HG02610 (cell line): Measurements from ENCODE around the gene CRYZL1.
A peak's percentile ranks its signal among the peaks of the same experiment; 100 is the strongest.
"Not testable (repeated sequence)": the region's sequence is repeated elsewhere in the genome, so short reads cannot be mapped to it uniquely, and the experiment has no call there.

ENCODE experiments used
- ATAC-seq: cut with Tn5 transposase; IDR thresholded peaks from one replicate; pipeline ENCODE4 v1.9.1; 2021; ENCODE audit warnings: mild to moderate bottlenecking, moderate library complexity; ENCODE audit not compliant: unreplicated experiment

The CRYZL1 gene

DNA sequence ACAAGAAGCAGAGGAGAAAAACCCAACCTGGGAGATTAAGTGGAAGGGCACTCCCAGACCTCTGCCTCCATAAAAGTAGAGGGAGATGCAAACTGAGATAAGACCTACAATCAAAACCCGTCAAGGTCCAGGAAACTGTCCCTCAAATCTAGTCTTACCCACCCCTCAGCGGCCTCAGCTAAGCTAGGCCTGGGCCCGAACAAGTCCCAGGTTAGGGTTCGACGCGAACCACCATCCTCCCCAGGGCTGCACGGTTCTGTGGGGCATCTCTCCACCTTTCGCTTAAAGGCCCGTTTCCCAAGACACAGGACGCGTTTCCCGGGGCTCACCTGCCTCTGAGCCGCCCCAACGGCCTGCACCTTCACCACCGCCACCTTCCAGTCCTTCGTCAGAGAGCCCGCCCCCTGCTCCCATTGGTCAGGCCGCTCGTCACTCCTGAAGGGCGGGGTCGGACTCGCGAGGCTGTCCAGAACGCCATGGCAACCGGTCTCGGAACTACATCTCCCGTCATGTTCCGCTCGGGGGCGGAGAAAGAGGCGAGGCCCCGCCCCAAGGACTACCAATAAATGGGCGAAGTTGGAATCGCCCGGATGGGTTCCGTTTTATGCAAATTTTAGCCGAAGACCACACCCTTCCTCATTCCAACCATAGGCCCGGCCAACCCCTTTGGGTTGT lies at the start of gene CRYZL1:
CRYZL1 (minus strand) TSS at position 390 of the 675 bp plus-strand sequence. CDS start 10,190 bp downstream, outside the sequence.
- ATAC-seq: peak; percentile 88

DNA sequence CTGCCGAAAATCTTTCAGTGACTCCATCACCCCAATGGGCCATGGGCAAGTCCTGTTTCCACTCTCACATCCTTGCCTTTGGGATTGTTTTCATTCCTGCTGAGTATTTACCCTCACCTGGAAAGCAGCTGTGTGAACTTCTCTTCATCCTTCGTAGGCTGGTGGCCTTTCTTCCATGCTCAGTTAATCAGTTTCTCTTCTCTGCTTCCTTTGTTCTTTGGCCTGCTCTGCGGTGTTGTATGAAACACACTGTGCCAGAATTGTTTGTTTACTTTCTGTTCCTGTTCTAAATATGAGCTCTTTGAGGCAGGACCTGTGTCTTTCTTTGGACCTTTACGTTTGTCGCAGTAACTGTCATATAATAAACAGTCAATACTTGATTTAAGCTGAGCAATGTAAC lies 49.3 kb upstream of the CRYZL1 start:
- no peak for ATAC-seq

DNA sequence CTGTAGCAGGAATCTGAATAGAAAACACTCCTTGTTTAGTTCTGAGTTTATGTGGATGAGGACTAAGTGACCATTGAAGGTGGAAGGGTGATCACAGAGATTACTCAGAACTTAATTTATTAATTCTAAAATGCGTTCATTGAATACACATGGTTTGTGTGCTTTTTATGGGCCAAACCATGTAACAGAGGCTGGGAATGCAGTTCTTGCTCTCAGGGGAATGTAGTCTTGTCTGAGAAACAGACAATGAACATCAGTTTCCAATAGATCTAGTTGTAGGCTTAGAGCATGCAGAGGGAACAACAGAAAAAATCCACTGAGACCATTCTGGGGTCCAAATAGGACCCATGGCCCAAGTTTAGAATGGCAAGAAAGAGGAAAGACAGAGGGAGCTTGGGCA lies 46.8 kb upstream of the CRYZL1 start:
- ATAC-seq: no peak

DNA sequence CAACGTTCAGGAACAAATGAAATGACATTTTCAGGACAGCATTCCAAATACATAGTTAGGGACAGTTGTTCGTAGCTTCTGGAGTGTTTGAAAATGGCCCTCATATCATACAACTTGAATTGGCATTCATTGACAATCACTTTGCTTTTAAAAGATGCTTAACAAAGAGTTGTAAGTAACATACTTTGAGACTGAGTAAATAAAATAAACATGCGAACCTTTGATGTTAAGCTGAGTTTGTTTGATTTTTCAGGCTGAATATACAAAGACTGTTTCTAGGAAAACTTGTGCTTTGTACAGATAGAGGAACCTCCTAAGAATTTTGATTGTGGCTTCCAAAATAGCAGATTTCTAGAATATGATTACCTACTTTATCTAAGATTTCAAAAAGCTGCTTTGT lies 46.1 kb upstream of the CRYZL1 start:
- no peak for ATAC-seq

DNA sequence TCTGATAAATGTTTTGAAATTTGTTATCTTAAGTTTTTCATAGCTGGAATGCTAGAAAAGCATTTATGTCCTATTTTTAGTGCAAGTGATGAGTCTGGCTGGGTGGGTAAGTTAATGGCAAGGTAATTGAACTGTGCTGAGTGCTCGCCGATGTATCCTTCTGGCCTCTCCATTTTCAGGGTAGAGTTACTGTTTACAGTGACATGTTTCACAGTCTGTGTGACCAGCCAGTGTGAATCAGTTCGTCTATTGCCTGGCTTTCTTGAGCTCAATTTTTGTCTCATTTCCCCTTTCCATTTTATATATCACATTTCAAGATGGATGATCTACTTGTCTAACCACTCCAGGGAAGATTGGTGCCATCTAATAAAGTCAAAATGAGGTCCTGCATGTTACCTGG lies 44.8 kb upstream of the CRYZL1 start:
- ATAC-seq: no peak

DNA sequence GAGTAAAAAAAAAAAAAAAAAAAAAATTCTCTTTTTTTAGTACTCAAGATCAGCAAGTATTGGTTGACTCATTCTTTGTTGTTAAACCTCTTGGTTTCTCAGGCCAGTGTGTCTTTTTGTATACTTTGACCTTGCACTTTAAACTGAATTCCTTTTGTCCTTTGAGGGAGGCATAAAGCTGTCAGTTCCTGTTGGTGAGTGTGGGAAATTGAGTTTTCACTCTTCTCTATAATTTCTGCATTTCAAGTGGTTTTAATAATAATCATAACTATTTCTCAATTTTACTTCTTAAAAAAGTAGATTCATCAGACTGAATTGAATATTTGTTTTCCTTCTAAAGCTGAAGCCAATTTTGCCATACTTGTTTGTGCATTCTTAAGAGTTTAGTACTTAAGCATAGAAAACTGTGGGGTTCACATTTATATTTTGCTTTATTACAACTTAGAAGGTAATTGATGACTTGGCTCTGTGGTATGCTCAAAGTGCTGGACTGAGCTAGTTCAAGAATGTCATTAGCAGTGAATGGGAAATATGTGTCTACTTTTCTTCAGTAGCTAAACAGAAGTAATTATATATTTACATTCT lies 44.2 kb upstream of the CRYZL1 start:
- no peak for ATAC-seq

DNA sequence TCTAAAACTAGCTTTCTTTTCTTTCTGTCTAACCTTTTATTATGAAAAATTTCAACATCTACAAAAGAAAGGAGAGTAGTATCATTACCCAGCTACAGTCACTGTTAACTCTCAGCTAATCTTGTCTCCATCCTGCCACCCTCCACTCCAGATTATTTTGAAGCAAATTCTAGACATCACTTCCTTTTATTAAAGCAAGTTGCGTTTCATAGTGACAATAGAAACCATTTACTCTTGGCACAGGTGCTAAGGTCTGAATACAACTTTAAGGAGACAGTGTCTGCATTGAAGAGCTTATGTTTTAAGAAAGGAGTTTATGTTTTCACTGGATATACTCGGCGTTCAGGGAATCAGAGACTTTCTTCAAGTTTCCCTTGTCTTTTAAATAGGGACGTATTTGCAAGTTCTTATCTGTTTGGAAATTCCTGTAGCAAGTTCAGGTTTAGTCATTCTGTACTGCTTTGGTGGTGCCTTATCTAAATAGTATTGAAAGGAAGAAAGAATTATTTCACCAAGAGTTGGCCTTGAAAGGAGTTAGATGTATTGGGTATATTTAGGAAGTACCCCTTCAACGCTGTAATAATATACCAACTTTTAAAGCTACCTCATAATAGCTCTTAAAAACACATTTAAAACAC lies 43.5 kb upstream of the CRYZL1 start:
- no peak for ATAC-seq

DNA sequence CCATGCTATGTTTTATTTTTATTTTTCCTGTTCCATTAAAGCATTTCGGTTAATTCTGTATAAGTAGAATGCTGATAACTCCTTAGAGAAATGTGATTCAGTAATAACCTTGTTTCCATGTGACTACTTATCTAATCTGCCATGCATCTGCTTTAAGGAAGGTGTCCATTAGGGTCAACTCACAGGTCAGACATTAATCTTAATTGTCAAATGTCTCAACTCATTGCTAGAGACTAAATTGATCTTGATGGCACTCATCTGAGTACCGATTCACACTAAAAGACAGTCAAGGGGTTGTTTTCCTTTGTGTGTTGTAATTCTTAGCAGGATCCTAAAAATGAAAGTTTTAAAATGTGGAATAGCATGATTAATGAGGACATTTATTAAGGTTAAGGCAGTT lies 42.5 kb upstream of the CRYZL1 start:
- ATAC-seq: no peak

DNA sequence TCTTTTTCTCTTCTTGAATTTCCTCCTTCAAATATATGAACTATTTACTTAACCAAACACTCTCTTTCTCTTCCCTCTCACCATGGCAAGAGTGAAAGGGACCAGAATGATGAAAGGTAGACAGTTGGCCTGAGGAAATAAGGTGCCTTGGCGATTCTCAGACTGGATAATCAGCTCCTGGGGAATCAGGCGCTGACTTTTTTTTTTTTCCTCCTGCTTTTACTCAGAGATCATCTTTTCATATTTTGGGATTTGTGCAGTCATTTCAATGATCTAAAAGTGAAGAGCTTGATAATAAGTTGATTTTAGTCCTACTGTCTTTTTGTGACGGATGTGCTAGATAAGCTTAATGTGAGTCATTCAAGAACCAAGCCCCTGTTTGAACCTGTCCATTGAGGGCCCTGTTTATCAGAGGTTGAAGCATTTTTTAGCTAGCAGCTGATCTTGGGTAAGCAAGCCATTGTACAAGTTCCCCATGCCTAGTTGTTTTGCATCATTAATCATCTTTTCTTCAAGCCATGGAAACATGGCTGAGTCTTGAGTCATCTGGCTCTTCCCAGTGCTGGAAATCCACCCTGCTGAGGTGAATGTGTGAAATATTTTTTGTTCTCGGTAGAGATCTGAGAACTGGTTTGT lies 41.6 kb upstream of the CRYZL1 start:
- ATAC-seq: no peak

DNA sequence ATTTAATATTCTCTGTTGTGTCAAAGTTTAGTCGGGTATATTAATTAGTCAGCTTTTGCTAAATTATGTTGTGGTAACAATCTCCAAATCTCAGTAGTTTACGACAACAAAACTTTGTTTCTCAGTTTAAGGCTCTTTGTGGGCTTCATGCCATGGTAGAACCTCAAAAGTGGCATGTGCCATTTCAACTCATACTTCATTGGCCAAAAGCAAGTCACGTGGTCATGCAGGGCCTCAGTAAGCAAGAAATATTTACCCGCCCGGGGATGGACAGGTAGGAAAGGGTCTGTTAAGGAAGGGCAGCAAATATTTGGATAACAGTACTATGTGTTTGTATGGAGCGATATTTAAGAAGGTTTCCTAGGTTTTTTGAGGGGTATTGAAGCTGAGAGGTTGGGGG lies 39.3 kb upstream of the CRYZL1 start:
- ATAC-seq: no peak

DNA sequence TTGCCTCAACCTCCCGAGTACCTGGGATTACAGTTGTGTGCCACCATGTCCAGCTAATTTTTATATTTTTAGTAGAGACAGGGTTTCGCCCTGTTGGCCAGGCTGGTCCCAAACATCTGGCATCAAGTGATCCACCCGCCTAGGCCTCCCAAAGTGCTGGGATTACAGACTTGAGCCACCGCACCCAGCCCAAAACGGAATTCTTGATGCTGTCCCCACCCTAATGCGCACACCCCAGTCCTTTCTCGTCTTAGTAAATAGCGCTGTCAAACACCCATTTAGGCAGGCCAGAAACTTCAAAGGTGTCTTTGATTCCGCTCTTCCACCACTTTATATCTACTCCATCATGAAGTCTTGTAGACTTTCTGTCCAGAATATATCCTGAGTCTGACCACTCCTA lies 35.9 kb upstream of the CRYZL1 start:
- no peak for ATAC-seq

DNA sequence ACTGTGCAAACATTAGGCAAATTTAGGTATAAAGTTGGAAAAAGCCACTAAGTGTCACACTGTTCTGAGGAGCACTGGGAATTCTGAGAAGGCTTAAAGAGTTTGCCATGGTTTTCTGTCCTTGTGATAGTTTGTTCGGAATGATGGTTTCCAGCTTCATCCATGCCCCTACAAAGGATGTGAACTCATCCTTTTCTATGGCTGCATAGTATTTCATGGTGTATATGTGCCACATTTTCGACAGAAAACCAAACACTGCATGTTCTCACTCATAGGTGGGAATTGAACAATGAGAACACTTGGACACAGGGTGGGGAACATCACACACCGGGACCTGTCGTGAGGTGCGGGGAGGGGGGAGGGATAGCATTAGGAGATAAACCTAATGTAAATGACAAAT lies 35.1 kb upstream of the CRYZL1 start:
- not testable (repeated sequence) for ATAC-seq

DNA sequence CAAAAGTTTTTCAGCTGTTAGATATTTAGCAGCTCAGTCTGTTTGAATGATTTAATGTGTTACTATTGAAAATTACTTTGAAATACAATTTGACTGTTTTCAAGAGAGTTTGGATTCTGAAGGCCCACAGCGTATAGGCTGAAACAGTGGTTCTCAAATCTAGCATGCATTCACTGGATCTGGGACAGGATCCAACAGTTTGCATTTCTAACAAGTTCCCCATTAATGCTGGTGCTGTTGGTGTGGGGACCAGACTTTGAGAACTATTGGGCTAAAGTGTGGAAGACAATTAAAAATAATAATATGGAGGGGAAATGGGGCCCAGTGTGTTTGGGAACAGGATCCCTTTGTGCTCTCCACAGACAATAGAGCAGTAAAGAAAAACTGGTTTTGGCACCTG lies 32.7 kb upstream of the CRYZL1 start:
- no peak for ATAC-seq

DNA sequence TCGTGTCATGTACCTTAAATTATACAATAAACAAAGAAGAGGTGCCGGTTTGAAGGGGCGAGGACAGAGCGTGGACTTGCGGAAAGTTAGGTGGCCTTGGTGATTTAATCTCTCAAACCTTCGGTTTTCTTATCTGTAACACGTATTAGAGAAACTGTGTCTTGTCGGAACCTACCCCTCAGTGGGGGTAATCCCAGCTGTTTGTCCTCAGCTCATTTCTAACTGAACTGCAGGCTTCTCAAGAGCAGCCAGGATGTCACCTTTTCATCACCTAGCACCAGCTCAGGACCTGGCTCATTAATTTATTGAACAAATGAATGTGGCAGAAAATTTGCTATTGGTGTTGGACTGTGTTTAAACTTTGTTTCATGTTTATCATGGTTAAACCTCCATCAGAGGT lies 31.9 kb upstream of the CRYZL1 start:
- ATAC-seq: no peak

DNA sequence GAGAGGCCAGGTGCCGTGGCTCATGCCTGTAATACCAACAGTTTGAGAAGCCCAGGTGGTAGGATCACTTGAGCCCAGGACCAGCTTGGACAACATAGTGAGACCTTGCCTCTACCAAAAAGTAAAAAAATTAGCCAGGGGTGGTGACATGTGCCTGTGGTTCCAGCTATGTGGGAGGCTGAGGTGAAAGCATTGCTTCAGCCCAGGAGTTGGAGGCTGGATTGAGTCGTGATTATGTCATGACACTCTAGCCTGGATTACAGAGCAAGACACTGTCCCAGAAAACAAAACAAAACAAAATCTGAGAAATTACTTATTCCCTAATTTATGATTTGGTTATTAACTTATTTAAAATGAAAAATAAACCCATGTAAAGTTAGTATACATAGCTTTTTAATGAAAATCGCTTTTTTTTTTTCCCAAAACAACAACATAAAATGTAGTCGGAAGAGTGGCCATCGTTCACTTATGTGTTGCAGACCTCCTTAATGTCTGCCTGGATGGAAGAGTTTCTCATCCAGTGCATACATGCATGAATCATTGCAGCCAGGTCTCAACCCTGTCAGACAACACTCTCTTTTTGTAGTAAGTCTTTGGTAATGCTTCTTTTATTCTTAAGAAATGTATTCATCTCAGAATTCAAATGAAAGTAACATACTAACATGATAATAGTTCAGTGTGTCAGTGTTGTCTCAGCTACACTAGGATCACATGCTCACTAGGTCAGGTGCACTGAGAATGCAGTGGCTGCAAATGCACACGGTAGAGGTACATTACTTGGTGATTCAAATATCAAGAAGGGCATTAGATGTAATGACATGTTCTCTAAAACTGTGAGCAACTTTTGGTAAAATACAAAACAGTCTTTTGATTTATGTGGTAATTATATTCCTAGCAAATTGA lies 28.8 kb upstream of the CRYZL1 start:
- no peak for ATAC-seq

DNA sequence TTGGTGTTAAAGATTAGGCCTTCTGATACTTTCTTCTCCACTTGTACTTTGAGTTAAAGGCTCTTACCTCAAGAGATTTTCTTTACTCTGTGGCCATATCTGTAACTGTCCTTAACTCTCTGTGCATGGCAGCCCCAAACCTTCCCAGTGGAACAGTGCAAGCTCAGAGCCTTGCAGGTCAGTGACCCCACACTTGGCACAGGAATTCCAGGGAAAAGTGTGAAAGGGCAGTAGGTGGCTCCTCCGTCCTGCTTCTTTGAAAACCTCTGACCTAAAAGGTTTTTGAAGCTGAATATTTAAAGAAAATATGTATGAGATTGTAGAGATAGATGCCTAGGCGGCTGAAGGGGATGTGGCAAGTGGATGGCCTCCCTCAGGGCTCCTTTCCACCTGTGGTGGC lies 27.1 kb upstream of the CRYZL1 start:
- no peak for ATAC-seq

DNA sequence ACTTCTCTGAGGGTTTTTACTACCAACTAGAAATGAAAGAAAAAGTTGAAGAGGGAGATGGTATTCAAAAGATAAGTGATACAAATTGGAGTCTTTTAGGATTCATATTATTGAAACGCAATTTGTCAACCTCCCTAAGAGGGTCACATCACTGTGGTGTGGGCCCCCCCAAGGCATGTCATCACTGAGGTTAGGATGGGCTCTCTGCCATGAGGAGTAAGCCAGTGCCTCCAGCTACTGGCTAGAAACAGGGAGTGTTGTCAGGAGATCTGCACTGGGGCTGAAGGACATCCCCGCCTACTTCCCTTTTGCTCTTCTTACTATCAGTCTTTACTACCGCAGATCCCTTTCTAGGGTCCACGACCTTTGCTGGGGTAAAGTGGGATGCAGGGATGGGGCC lies 26.6 kb upstream of the CRYZL1 start:
- no peak for ATAC-seq

DNA sequence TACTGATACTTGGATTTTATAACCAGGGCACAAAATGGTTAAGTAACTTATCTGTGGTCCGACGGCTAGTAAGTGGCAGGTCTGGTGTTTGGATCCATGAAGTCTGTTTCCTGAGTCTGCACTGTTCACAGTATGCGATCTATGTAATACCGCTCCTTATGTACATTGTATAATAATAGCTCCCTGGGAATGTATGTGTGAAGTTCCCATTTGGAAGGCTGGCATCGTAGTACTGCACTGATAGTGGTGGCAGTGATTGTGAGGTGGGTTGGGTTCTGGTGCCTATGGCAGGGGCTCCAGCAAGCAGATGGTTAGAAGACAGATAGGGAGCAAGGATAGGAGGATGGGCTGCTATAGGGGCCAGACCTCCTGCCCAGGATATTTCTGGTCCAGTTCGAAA lies 26.1 kb upstream of the CRYZL1 start:
- no peak for ATAC-seq

DNA sequence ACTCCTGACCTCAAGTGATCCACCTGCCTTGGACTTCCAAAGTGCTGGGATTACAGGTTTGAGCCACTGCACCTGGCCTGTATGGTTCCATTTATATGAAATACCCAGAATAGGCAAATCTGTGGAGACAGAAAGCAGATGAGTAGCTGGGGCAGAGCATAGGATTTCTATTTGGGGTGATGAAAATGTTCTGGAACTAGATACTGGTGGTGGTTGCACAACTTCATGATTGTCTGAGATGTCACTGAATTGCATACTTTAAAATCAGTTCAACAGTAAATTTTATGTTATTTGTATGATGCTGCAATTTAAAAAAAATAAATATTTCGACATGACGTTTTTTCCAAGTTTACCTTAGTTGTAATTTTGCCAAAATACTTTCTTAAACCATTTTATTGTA lies 24.6 kb upstream of the CRYZL1 start:
- no peak for ATAC-seq

DNA sequence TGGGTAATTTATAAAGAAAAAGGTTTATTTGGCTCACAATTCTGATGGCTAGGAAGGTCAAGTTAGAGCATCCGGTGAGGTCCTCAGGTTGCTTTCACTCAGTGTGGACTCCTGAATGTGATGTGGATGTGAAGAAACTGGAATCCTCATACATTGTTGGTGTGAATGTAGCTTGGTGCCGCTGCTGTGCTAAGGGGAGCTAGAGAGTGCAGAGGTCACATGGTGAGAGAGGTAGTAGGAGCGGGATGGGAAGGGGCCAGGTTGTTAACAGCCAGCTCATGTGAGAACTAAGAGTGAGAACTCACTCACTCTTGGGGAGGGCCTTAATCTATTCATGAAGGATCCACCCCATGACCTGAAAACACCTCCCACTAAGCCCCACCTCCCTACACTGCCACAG lies 22.6 kb upstream of the CRYZL1 start:
- no peak for ATAC-seq

DNA sequence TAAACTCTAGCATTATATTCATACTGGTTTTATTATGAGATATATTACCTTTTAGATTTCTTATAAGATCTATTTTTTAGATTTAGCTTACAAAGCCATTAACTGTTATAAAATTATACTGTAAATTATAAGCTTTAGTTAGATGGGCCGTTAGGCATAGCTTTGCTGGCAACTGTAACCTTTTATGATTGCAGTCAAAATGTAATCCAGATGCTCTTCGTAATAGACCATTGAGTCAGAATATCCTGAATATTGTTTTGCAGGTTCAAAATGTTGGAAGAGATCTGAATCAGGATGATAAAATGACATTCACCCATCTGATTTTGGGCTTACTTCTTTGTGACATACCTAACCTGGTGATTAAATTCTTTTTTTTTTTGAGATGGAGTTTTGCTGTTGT lies 21.7 kb upstream of the CRYZL1 start:
- ATAC-seq: no peak
